GM21723 (cell line): Measurements from ENCODE around the gene RTP3.
"Not testable (repeated sequence)": the region's sequence is repeated elsewhere in the genome, so short reads cannot be mapped to it uniquely, and the experiment has no call there.

Experiments used
- ATAC-seq: cut with Tn5 transposase; IDR thresholded peaks from one replicate; pipeline ENCODE4 v1.9.1; 2021; ENCODE audit warnings: mild to moderate bottlenecking, moderate library complexity; ENCODE audit not compliant: unreplicated experiment

Gene RTP3

DNA sequence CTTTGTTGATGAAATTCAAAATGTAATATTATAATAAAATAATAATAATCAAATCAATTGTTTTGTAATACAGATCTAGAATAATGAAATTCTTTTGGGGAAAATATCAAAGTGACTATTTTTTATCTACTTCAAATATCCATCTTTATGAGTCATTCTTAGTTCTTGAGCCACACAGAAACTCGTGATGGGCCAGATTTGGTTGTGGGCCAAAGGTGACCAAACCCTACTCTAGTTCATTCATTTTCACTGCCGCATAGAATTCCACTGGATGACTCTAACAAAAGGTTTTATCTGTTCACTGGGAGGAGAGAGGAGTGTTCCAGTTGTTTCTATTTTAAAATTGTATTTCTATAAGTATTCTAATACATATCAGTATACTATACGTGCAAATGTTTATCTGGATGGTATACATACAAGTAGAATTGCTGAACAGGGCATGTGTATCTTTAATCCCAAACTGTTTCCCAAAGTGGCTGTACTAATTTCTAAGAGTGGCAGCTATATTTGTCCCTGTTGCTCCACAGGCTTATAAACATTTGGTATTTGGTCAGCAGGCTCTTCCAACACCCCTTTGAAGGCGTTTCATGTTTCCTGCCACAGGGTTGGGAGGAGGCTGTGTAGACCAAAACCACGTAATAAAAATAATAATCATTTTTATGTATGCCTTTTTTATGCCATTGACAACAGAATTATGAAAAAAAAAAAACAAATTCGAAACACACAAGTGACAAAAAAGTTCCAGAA is 7.3 kb upstream of the RTP3 start:
- ATAC-seq = no peak

DNA sequence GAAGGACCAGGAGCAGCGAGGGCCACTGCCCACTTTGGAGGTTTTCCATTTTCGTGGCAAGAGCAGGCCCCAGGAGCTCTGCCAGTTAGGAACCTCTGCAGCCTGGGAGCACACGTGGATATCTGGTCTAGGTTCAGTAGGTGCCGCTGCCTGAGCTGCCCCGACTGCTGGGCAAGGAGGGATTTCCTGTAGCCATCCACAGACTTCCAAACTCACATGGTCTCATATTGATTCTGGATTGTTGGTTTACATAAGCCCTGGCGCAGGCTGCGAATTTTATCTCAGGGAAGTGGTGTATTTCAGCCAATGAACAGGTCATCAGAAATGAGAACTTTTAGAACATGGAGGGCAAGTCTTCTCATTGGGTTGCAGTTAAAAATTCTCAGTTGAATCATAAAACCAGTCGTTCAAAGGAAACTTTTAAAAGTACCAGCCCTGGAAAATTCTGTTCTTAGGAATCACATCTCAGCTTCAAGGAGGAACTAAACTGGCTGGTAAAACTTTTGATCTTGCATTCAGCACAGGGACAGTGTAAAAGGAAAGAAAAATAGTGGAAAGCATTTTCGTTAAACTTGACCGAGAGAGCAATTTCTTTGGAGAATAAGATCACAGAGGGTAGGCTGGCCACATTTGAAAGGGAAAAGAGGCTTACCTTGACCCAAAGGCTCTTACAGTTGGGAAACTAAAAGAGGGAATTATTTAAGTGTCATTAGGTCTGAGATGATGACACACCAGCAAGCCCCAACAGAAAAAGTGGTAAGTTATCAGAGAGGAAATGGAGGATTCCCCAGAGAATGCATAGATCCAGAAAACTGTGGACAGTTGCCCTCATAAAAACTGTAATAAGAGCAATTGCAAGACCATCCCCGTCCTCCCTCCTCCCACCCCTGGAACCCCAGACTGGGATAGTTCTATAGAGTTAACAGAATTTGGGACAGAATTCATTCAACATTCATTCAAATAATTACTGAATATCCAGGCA is 6.4 kb upstream of the RTP3 start:
- ATAC-seq = no peak

DNA sequence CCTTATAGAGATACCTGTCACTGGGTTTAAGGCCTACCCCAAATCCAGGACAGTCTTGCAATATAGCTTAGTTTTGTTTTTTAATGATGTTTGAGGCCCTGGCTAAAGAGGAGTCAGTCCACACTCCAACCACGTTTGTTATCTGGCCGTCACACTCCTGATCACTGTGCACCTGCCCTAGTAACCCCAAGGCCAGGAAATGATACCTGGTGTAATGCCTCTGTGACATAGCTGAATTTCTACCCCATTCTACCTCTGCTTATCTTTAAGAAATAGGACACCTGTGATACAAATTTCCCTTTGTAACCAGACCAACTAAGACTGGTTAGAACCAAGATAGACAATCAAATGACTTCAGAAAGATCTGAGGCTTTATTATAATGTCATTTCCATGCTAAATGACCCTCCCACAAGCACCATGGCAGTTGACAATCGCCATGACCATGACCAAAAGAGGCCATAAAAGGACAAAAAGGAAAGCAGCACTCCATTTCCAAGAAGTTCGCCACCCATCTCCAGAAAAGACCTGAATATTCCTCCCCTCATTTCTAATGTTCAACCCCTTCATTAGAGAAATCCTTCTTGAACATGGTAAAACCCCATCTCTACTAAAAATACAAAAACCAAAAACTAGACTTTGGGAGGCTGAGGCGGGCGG is 4.8 kb upstream of the RTP3 start:
- ATAC-seq = no peak

DNA sequence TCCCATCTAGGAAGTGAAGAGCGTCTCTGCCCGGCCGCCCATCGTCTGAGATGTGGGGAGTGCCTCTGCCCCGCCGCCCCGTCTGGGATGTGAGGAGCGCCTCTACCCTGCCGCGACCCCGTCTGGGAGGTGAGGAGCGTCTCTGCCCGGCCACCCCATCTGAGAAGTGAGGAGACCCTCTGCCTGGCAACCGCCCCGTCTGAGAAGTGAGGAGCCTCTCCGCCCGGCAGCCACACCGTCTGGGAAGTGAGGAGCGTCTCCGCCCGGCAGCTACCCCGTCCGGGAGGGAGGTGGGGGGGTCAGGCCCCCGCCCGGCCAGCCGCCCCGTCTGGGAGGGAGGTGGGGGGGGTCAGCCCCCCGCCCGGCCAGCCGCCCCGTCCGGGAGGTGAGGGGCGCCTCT is 3.3 kb upstream of the RTP3 start:
- not testable (repeated sequence) for ATAC-seq

DNA sequence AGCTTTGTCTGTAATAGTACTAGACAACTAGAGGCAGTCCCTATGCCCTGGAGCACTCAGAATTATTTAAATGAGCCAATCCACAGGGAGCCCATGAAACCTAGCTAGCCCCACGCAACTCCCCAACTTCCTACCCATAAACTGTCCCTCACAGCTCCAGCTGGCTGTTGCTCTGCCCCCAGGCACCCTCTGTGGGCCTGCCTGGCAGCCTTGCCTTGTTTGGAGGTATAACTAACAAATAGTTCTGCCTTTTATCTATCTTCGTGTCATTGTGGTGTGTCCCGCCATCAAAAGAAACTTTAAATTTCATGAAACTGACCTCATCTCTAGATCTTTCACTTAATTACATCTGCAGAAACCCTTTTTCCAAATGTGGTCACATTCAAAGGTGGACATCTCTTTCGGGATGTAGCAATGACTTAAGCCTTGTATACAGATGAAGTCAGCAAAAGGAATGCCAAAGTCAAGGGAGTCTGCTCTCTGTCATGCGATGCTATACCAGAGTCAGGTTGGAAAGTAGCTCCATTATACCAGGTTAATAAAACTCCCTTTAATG is 1.8 kb upstream of the RTP3 start:
- no peak for ATAC-seq

DNA sequence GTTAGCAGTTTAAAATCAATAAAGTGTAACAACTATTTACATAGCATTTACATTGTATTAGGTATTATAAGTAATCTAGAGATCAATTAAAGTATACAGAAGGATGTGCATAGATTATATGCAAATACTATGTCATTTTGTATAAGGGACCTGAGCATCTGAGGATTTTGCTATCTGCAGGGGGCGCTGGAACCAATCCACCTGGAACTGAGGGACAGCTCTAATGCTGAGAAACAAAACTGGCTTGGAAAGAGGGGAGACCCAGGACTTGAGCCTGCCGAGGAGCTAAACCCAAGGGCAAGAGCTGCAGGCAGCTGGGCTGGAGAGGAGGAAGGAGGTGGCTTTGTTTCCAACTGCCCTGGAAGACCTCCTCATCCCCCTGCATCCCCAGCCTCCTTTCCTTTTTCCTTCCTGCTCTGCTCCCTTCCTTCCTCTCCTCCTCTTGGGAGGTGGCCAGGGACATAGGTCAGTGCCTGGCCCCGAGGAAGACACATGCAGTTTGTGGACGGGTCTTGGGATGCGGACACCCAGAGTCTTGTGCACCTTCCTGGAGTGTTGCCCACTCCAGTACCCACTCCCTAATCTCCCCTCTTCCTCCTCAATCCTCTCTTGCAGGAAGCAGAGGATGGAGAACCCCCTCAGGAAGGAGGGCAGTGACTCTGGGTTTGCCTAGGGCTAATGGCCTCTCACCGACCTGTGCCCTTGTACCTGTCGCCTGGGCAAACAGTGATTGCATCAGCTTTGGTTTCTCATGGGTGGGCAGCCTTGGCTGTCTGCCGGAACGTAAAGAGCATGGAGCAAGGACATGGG is 825 bp upstream of the RTP3 start:
- ATAC-seq = no peak

DNA sequence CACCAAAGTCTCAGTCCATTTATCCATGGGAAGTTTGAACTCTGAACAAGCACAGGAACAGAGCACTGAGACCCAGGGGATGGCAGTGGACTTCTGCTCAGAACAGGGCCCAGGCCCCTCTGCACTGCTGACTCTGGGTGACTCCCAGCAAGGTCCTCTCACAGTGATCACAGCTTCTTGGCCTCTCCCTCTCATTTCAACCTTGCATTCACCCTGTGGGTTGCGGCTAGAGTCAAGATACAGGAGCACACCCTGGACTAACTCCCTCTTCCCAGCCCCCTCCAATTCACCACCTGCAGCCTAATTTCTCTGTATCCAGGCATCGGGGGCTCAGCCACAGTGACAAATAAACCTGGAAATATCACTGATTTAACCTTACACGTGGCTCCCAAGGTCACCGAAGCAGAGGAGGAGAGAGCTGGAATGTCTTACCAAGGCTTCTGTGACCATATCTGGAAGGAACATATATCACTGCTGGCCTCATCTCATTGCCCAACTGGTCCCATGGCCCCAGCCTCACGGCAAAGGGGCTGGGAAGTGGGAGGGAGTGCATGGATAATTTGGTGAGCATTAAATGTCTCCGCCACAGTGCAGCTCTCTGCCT is 1.2 kb downstream of the RTP3 start:
- ATAC-seq = no peak

DNA sequence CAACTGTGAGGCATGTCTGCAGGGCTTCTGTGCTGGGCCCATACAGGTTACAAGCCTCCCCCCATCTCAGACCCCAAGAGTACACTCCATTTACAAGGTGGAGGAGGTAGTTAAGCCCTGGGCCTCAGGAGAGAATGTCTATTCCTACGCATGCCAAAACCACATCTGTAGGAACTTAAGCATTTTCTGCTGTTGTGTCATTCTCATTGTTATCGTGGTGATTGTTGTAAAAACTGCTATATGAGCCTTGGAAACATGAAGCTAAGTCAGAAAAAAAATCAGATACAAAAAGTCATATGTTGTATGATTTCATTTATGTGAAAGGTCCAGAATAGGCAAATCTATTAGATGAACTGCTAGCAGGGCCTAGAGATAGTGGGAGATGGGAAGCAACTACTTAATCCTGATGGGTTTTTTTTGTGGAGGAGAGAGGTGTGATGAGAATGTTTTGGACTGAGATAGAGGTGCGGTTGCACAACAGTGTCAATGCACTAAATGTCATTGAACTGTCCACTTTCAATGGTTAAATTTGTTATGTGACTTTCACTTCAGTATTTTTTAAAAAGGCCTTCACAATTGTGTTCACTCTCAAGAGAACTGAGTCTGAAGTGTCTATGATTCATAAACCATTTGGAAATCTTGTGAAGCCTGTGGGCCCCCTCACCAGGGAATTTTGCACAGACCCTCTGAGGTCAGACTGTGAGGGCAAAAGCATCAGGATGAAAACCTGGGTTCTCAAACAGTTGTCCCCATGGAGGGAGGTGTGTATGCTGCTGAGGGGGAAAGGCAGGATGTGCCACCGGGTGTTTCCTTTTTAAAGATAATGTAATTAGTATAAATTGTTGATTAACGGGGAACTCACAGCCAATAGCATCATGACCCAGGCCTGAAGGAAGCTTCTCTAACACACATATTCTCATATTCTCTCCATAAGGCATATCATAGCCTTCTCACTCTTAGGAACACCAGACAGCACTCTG is 3.2 kb downstream of the RTP3 start:
- no peak for ATAC-seq

DNA sequence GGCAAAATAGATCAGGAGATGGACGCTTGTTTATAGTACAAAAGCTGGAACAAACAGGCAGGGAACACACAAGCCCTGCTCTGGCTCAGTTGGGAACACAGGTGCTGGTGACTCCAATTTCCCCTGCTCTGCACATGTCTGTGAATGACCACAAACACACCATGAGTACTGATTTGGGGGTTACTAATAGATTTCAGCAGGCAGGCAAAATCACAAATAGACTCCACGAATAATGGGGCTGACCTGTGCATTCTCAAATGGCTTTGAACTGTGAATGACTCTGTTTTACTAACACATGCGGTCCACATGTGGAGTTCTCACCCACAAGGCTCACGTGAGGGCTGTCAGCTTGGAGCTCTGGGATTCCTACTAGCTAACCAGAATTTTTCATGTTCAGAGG is 3.9 kb downstream of the RTP3 start:
- ATAC-seq = no peak

DNA sequence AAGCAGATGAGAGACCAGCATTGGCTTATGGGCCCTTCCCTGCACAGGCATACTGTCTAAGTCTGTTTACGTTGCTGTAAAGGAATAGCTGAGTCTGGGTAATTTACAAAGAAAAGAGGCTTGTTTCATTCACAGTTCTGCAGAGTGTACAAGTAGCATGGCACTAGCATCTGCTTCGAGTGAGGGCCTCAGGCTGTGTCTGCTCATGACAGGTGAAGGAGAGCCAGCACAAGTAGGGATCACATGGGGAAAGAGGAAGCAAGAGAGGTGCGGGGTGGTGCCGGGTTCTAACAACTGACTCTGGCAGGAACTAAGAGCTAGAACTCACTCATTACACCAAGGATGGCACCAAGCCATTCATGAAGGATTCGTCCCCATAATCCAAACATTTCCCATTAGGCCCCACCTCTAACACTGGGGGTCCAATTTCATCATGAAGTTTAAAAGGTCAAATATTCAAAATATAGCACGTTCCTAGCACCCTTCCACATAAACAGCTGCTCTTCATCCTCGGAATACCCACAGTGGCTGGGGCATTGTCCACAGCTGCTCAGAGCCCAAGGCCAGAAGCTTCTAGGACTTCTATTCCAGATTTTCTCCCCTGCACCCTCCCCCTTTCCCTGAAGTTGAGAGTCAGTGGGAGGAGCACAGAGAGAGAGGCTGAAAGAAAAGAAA is 5.6 kb downstream of the RTP3 start:
- no peak for ATAC-seq

DNA sequence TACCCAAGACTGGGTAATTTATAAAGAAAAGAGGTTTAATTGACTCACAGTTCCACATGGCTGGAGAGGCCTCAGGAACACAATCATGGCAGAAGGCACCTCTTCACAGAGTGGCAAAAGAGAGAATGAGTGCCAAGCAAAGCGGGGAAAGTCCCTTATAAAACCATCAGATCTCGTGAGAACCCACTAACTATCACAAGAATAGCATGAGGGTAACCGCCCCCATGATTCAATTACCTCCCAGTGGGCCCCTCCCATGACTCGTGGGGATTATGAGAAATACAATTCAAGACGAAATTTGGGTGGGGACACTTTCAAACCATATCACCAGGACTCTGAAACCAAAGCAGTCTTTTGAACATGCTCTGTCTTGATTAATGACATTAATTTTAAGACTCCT is 7.0 kb downstream of the RTP3 start:
- ATAC-seq = no peak

DNA sequence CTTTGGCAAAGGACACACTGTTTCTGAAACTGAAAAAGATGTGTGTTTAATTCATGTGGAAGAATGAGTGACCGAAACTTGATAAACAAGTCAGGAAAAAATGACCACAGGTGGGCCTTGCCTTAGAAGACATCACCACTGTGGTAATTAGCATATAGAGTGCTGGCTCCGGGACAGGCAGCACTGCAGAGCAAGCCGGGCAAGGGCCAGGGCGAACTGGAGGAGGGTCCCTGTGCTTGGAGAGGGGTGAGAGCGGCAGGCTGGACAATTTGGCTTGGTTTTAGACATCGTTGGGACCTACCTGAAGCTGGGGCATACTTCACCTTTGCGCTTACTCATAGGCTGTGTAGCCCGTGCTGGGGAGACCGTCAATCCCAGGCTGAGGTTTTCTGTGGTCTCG is 8.2 kb downstream of the RTP3 start:
- no peak for ATAC-seq

DNA sequence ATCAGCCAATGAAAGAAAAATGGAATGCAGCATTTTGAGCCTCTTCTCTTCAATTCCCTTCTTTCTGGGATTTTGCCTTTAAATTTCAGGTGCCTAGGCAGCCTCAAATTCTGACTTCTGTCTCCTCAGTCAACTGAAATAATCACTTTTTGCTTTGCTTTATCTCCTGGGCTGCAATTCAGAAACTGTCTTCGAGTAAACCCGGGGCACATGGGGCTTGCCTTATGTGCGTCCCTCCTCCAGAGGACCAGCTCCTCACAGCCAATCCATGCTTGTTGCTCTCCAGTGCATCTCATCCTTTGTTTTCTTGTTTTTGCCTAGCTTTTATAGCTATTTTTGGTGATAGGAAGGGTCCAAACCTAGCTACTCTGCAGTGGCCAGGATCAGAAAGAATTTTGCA is 8.8 kb downstream of the RTP3 start:
- ATAC-seq = no peak

DNA sequence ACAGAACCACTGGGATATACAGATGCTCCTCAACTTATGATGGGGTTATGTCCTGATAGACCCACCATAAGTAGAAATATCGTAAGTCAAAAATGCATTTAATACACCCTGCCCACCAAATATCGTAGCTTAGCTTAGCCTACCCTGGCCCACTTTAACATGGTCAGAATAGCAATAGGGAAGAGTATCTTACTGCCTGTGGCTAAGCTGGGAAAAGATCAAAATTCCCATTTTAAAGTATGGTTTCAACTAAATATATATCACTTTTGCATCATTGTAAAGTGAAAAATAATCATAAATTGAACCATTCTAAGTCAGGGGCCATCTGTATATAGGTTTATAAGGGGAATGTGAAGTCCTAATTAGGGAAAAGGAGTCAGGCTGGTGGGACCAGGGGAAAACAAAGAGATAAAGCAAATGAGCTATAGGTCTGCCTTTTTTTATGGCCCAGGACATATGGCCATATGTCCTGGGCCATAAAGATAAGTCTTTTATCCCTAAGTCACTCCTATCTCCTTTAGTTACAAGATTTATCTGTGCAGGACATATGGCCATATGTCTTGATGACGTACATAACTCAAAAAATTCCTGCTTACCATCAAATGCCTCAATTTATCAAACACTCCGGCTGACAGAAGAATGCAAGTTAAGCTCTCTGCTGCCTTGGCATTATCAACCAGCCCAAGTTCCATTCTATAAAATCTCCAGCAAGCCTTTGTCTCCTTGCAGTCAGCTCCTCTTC is 11.2 kb downstream of the RTP3 start:
- no peak for ATAC-seq

DNA sequence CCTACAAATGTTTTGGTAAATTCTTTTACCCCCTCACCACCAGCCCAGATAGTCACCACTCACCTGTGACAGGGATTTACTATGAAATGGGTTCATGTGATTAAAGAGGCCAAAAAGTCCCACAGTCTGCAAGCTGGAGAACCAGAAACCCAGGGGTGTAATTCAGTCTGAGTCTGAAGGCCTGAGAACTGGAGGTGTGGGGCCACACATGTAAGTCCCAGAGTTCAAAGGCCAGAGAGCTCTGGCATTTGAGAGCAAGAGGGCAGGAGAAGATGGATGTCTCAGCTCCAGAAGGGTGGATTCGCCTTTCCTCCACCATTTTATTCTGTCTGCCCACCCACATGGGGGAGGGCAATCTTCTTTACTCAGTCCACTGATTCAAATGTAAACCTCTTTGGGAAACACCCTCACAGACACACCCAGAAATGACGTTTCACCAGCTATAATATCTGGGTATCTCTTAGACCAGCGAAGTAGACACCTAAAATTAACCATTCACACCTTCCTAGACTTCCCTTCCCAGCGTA is 11.9 kb downstream of the RTP3 start:
- ATAC-seq = no peak

DNA sequence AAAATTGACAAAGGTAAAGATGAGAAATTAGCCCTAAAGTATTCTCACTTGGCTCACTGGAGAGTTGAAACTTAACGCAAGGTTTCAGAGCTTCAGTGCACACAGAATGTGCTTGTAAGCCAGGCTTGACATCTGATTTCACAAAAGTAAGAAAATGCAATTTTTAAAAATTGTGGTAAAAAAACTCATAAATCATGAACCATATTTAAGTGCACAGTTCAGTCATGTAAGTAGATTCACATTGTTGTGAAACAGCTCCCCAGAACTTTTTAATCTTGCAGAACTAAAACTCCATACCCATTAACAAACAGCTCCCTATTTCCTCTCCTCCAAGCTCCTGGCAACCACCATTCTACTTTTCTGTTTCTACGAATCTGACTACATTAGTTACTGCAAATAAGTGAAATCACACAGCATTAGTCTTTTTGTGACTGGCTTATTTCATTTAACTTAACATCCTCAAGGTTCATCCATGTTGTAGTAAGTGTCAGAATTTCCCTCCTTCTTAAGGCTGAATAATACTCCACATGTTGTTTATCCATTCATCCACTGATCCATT is 14.5 kb downstream of the RTP3 start:
- ATAC-seq = no peak

DNA sequence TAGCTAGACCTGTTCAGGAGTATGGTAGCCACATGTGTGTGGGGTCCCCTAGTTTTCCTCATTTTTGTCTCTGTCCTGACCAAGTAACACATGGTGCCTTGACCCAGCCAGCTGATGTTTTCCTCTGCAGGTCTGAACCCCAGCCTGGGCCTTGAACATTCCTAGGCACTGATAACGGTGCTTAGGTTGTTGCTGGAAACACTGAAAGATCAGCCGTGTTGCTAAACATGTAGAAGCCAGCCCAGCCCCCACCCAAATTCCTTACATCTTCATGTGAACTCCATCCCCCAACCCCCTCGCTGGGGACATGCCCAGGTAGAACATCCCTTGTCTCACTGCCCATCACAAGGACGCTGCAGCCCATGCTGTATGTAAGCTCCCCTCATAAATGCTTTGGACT is 18.7 kb downstream of the RTP3 start:
- no peak for ATAC-seq
